H1 (cell line): ENCODE results near the gene DPEP2NB. TPM values are rescaled to one million over a fixed set of nuclear protein-coding genes. Genes with fewer than 3 reads are reported as not detected.

ENCODE experiments used
- CTCF ChIA-PET: fragments of 300-600 bp; sonication (Branson Sonifier 250); formaldehyde crosslinking; loops from one replicate; lab custom pipeline; 2021; ENCODE audit not compliant: partially characterized antibody; lab: Charles Lee
- POLR2A ChIA-PET: fragments of 300-600 bp; sonication (Branson Sonifier 250); formaldehyde crosslinking; loops from one replicate; lab custom pipeline; 2021; ENCODE audit warnings: inconsistent platforms; ENCODE audit not compliant: partially characterized antibody; lab: Charles Lee
- DNase-seq, 2 experiments: peaks; one replicate each; pipeline versions ENCODE4 v3.0.0 to v3.0.0-alpha.2; 2010 to 2022; ENCODE audit warnings: low spot score in 2 of 2, low read depth in 1 of 2, mixed read lengths in 1 of 2
- FAIRE-seq: peaks from 2 replicates; lab custom pipeline; 2011; peaks lifted over from hg19 to GRCh38; lab: Jason Lieb, UNC
- H2AFZ ChIP-seq: 2 replicates; pipeline ENCODE4 v1.8.1; 2012; ENCODE audit warnings: low read length, inconsistent platforms
- H2AK5ac ChIP-seq: 2 replicates; pipeline ENCODE4 v1.6.1; 2013; ENCODE audit warnings: low read depth, low read length
- H2BK120ac ChIP-seq: replicated peaks from 2 replicates; pipeline ENCODE3; 2013; ENCODE audit warnings: low read depth, low read length, inconsistent platforms
- H2BK12ac ChIP-seq: 2 replicates; pipeline ENCODE4 v1.6.1; 2013; ENCODE audit warnings: low read depth, low read length
- H2BK15ac ChIP-seq: 2 replicates; pipeline ENCODE4 v1.6.1; 2013; ENCODE audit warnings: low read length
- H2BK20ac ChIP-seq: 2 replicates; pipeline ENCODE4 v1.6.1; 2013; ENCODE audit warnings: low read length
- H2BK5ac ChIP-seq: 2 replicates; pipeline ENCODE4 v1.6.1; 2013; ENCODE audit warnings: low read depth, low read length
- H3K14ac ChIP-seq: 2 replicates; pipeline ENCODE4 v1.6.1; 2013; ENCODE audit warnings: inconsistent platforms; ENCODE audit not compliant: insufficient read length
- H3K18ac ChIP-seq: 2 replicates; pipeline ENCODE4 v1.6.1; 2013; ENCODE audit warnings: low read length; ENCODE audit errors: extremely low read depth
- H3K23ac ChIP-seq: 2 replicates; pipeline ENCODE4 v1.6.1; 2013; ENCODE audit warnings: inconsistent platforms; ENCODE audit not compliant: insufficient read length
- H3K23me2 ChIP-seq: 2 replicates; pipeline ENCODE4 v1.6.1; 2013; ENCODE audit warnings: low read depth, low read length
- H3K27ac ChIP-seq: 2 replicates; pipeline ENCODE4 v1.6.1; 2011; ENCODE audit warnings: low read depth, low read length, inconsistent platforms
- H3K27me3 ChIP-seq, 4 experiments: replicated peaks in 1 of 4; 1 replicate in 1 of 4; 2 replicates in 3 of 4; pipeline versions ENCODE4 v1.6.1 to v1.8.1; 2011 to 2013; ENCODE audit warnings: low read length in 3 of 4, mild to moderate bottlenecking in 3 of 4, inconsistent platforms in 2 of 4, mixed read lengths in 2 of 4, moderate library complexity in 1 of 4; ENCODE audit not compliant: control insufficient read depth in 3 of 4, insufficient read depth in 3 of 4; ENCODE audit errors: extremely low read depth in 1 of 4
- H3K36me3 ChIP-seq, 4 experiments: 2 replicates each; pipeline versions ENCODE4 v1.6.1 to v1.8.1; 2011 to 2013; ENCODE audit warnings: mild to moderate bottlenecking in 4 of 4, low read length in 3 of 4, moderate library complexity in 2 of 4, control low read depth in 1 of 4, inconsistent platforms in 1 of 4; ENCODE audit not compliant: insufficient read depth in 4 of 4, control insufficient read depth in 2 of 4
- H3K4ac ChIP-seq: replicated peaks from 2 replicates; pipeline ENCODE3; 2013; ENCODE audit warnings: low read length, low read depth, mixed read lengths, inconsistent platforms; ENCODE audit not compliant: insufficient read length
- H3K4me1 ChIP-seq, 4 experiments: replicated peaks in 1 of 4; 1 replicate in 1 of 4; 2 replicates in 3 of 4; pipeline versions ENCODE4 v1.6.1 to v1.8.1; 2011 to 2013; ENCODE audit warnings: low read length in 3 of 4, inconsistent platforms in 2 of 4, mixed read lengths in 1 of 4; ENCODE audit not compliant: insufficient read depth in 4 of 4, control insufficient read depth in 3 of 4
- H3K4me2 ChIP-seq, 2 experiments: 2 replicates each; pipeline versions ENCODE4 v1.6.1 to v1.8.1; 2011 to 2013; ENCODE audit warnings: low read depth in 2 of 2, low read length in 2 of 2, control low read depth in 1 of 2, inconsistent platforms in 1 of 2, mild to moderate bottlenecking in 1 of 2; ENCODE audit not compliant: insufficient read depth in 1 of 2
- H3K4me3 ChIP-seq, 4 experiments: fragments of 200-600, 300-600 bp in 1 of 4; sonication (generic), shearing (Covaris generic), sonication (Bioruptor Twin) in 1 of 4; 2 replicates each; pipeline versions ENCODE4 v1.5.1 to v1.8.1; 2011 to 2016; ENCODE audit warnings: low read length in 4 of 4, low read depth in 3 of 4, control low read depth in 2 of 4, inconsistent platforms in 2 of 4, mild to moderate bottlenecking in 2 of 4, mixed read lengths in 1 of 4, moderate library complexity in 1 of 4; ENCODE audit not compliant: insufficient read depth in 2 of 4; ENCODE audit errors: extremely low read depth in 1 of 4
- H3K56ac ChIP-seq: replicated peaks from 2 replicates; pipeline ENCODE3; 2013; ENCODE audit warnings: low read depth, mild to moderate bottlenecking, mixed read lengths, low read length, inconsistent platforms; ENCODE audit not compliant: insufficient read length
- H3K79me1 ChIP-seq: 2 replicates; pipeline ENCODE4 v1.6.1; 2013; ENCODE audit warnings: low read depth, low read length, control low read depth
- H3K79me2 ChIP-seq, 2 experiments: 2 replicates each; pipeline versions ENCODE4 v1.6.1 to v1.8.1; 2012 to 2013; ENCODE audit warnings: low read length in 2 of 2, mild to moderate bottlenecking in 2 of 2, inconsistent platforms in 1 of 2; ENCODE audit not compliant: insufficient read depth in 2 of 2, control insufficient read depth in 1 of 2
- H3K9ac ChIP-seq, 4 experiments: replicated peaks in 1 of 4; 1 replicate in 1 of 4; 2 replicates in 3 of 4; pipeline versions ENCODE4 v1.6.1 to v1.8.1; 2011 to 2013; ENCODE audit warnings: low read depth in 3 of 4, low read length in 3 of 4, control low read depth in 2 of 4, mild to moderate bottlenecking in 2 of 4, moderate library complexity in 2 of 4, inconsistent platforms in 1 of 4; ENCODE audit errors: extremely low read depth in 1 of 4
- H3K9me3 ChIP-seq, 2 experiments: 2 replicates each; pipeline versions ENCODE4 v1.6.1 to v1.8.1; 2012 to 2013; ENCODE audit warnings: mild to moderate bottlenecking in 2 of 2, moderate library complexity in 2 of 2, control low read depth in 1 of 2, inconsistent platforms in 1 of 2, low read depth in 1 of 2, low read length in 1 of 2, mixed read lengths in 1 of 2; ENCODE audit not compliant: insufficient read depth in 2 of 2
- H4K20me1 ChIP-seq, 2 experiments: replicated peaks in 1 of 2; 2 replicates each; pipeline versions ENCODE3 to v1.8.1; 2011 to 2013; ENCODE audit warnings: inconsistent platforms in 2 of 2, low read length in 2 of 2, mild to moderate bottlenecking in 1 of 2; ENCODE audit not compliant: insufficient read depth in 2 of 2, control insufficient read depth in 1 of 2
- H4K5ac ChIP-seq: 2 replicates; pipeline ENCODE4 v1.6.1; 2013; ENCODE audit warnings: low read length, low read depth, mixed read lengths, inconsistent platforms; ENCODE audit not compliant: insufficient read length
- H4K8ac ChIP-seq: 2 replicates; pipeline ENCODE4 v1.8.0; 2013; ENCODE audit warnings: mild to moderate bottlenecking, moderate library complexity, low read length, inconsistent platforms; ENCODE audit not compliant: insufficient read depth; ENCODE audit errors: extremely low read depth
- H4K91ac ChIP-seq: replicated peaks from 2 replicates; pipeline ENCODE3; 2013; ENCODE audit warnings: low read length, mixed read lengths, inconsistent platforms; ENCODE audit not compliant: insufficient read length
- CREB1 ChIP-seq: IDR thresholded peaks from 2 replicates; pipeline ENCODE4 v1.6.1; 2012; ENCODE audit warnings: inconsistent platforms
- HDAC2 ChIP-seq, 2 experiments: fragments of 300-600 bp in 1 of 2; sonication (generic) in 1 of 2; IDR thresholded peaks; 2 replicates each; pipeline ENCODE4 v1.6.1; 2011 to 2012; ENCODE audit warnings: low read depth in 2 of 2, low read length in 2 of 2, mild to moderate bottlenecking in 2 of 2, moderate library complexity in 2 of 2, borderline replicate concordance in 1 of 2, inconsistent platforms in 1 of 2
- JUND ChIP-seq: IDR thresholded peaks from 2 replicates; pipeline ENCODE4 v1.6.1; 2011; ENCODE audit warnings: mild to moderate bottlenecking, improper control_type of control experiment, low read length
- KDM5A ChIP-seq: fragments of 200-600 bp; IDR thresholded peaks from 2 replicates; pipeline ENCODE4 v1.7.1; 2012; ENCODE audit warnings: mild to moderate bottlenecking, low read length, inconsistent platforms, mixed read lengths
- WGBS, 2 experiments: shearing (Covaris generic) in 1 of 2; methylation state at CpG; one replicate each; pipeline versions ENCODE4 v1.1.6 to v1.1.7; 2013 to 2015; ENCODE audit warnings: low lambda C conversion rate in 2 of 2, mixed read lengths in 2 of 2, inconsistent platforms in 1 of 2, low coverage in 1 of 2, missing lambda C conversion rate in 1 of 2; ENCODE audit not compliant: insufficient replicate concordance in 2 of 2, insufficient coverage in 1 of 2, insufficient read length in 1 of 2; ENCODE audit errors: extremely low coverage in 1 of 2, missing lambda C conversion rate in 1 of 2; 5-methylcytosine and 5-hydroxymethylcytosine counted together
- long read RNA-seq, 2 experiments: library from RNA in 1 of 2; library from capped mRNA in 1 of 2; stranded (forward); transcript quantifications; one replicate each; pipeline ENCODE4 v2.0.0, GENCODE V29; 2021; ENCODE audit warnings: inconsistent platforms in 1 of 2
- polyA minus RNA-seq, 3 experiments: library from RNA; depleted of rRNA, polyadenylated mRNA; stranded (reverse); fragments of >200 nt; gene quantifications; 1 replicate in 2 of 3; 2 replicates in 1 of 3; pipeline ENCODE4 v1.2.3, GENCODE V29; 2011
- polyA plus RNA-seq, 7 experiments: library from polyadenylated mRNA; depleted of rRNA in 3 of 7; stranded (reverse) in 5 of 7; unstranded in 2 of 7; fragments of >200 nt in 5 of 7; fragments of 200-250 nt in 2 of 7; gene quantifications; 1 replicate in 5 of 7; 2 replicates in 1 of 7; 4 replicates in 1 of 7; pipeline versions ENCODE4 v1.2.1 to v1.2.3, GENCODE V29; 2011 to 2013; ENCODE audit warnings: missing spikeins in 2 of 7, mixed read lengths in 2 of 7
- total RNA-seq: library from RNA; stranded (reverse); fragmentation: NEBNext Ultra II Directional; extraction: Animal tissue kit (Norgen Biotek cat#: 25700); gene quantifications from 2 replicates; pipeline ENCODE4 v1.2.1, GENCODE V29; 2021

DPEP2NB gene, protein sequence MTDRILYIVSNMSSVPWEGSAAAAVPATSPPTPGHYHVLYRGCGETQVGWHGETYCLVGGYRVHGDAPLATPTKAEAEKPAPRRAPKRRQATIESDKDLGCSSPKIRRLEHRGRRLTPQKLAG
- total RNA-seq (not detected in 2 replicates), polyA plus RNA-seq (2011; rRNA removed) (not detected in 2 replicates), polyA minus RNA-seq (2011; rRNA and poly(A)+ RNA removed) (0.20 TPM in 1 of 2 replicates, not detected in the other)
- polyA plus RNA-seq (2011; cell fraction: cytosol; rRNA removed): not detected
- not detected for polyA plus RNA-seq (2011; cell fraction: nucleus; rRNA removed)
- polyA plus RNA-seq (2012, experiment 1 of 2): not detected in 4 replicates
- polyA plus RNA-seq (2012, experiment 2 of 2): not detected
- not detected for polyA plus RNA-seq (2013, experiment 1 of 2)
- polyA plus RNA-seq (2013, experiment 2 of 2): not detected
- not detected for polyA minus RNA-seq (2011; cell fraction: cytosol; rRNA and poly(A)+ RNA removed)
- not detected for polyA minus RNA-seq (2011; cell fraction: nucleus; rRNA and poly(A)+ RNA removed)
- long read RNA-seq, experiment 1: 0 reads
- long read RNA-seq, experiment 2: 0 reads

DNA sequence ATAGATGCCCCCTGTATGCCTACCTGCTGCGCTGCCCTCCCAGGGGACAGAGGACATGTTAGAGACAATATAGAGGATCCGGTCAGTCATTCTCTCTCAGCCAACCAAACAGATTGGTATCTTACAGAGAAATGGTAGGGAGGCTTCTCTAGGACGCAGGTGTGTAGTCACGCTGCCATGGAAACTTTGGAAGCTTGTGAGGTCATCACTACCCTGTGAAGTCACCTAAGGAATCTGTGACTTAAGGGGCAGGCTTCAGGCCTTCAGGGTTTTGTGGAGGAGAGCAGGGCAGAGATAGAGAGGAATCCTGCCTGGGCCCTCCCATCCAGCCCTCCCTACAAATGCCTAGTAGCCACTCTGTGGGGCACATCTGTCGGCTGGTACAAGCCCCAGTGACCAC is at the start of gene DPEP2NB:
Gene DPEP2NB (minus strand): TSS at position 231 of the 400 bp plus-strand sequence. CDS start 141 bp downstream, at position 90.
- Histone ChIP-seq H4K8ac (no peak within 1 kb of the TSS; the same call in 1 of the 2 replicates), H3K4me1 (no peaks in the 10 kb centered on the region), H3K79me1 (no peaks in the 10 kb centered on the region), H3K56ac (no peak within 1 kb of the TSS), H3K18ac (no peak within 1 kb of the TSS), H4K91ac (no peak within 1 kb of the TSS), H3K4ac (no peak within 1 kb of the TSS), H3K4me3 (no peak within 1 kb of the TSS), H2BK5ac (no peak within 1 kb of the TSS), H4K5ac (no peak within 1 kb of the TSS), H3K23ac (no peak within 1 kb of the TSS), H2BK20ac (no peak within 1 kb of the TSS), H4K20me1 (no peaks in the 10 kb centered on the region), H3K23me2 (no peaks in the 10 kb centered on the region), H2AFZ (peak within 1 kb of the TSS; percentile 50; the same call in 1 of the 2 replicates), H2AK5ac (no peak within 1 kb of the TSS), H3K79me2 (no peaks in the 10 kb centered on the region), H3K9me3 (no peaks in the 10 kb centered on the region), H2BK12ac (no peak within 1 kb of the TSS), H3K9ac (no peak within 1 kb of the TSS), H3K4me2 (no peak within 1 kb of the TSS), H3K14ac (no peak within 1 kb of the TSS), H2BK120ac (no peak within 1 kb of the TSS), H3K27me3 (no peaks in the 10 kb centered on the region), H3K36me3 (no peaks in the 10 kb centered on the region; a peak in 1 of 8 replicates), H3K27ac (no peak within 1 kb of the TSS), H2BK15ac (no peak within 1 kb of the TSS)
- POLR2A ChIA-PET: interaction anchor here (1.0 to 1.1 kb wide), 3 partner anchors 10 to 71 kb away, joined by 3 to 5 read pairs (median 3); no protein-coding TSS in a partner anchor
- FAIRE-seq: no peak
- no peak for TF ChIP-seq KDM5A
- peak; percentile 67 for TF ChIP-seq CREB1
- no peak for TF ChIP-seq JUND
- no peak for TF ChIP-seq HDAC2 (IDR thresholded peaks at IDR 0.05; ENCODE audit: borderline replicate concordance in 1 of 2, low read depth in 2 of 2, low read length in 2 of 2)
- 83% methylated on average over 4 of the region's 5 CpGs; no CpG with 5 or more reads in 1 of the 2 experiments for WGBS, 2 experiments
- CTCF ChIA-PET: interaction anchor here (0.8 to 1.7 kb wide), 8 partner anchors 10 to 214 kb away, joined by 3 to 10 read pairs (median 4); partner anchors contain the start of gene DPEP2
- DNase-seq: no peak
